Brain microvascular endothelial cell (primary cell): ENCODE measurements around the gene ALS2CL.

Source experiments
- DNase-seq: peaks from one replicate; pipeline ENCODE4 v3.0.0-alpha.2; 2020
- H3K27ac ChIP-seq: fragments of 250-450 bp; sonication (Bioruptor Pico); 2 replicates; pipeline ENCODE4 v1.5.1; 2020; ENCODE audit warnings: mild to moderate bottlenecking, moderate library complexity
- H3K27me3 ChIP-seq: fragments of 250-450 bp; sonication (Bioruptor Pico); replicated peaks from 2 replicates; pipeline ENCODE4 v1.5.1; 2020; ENCODE audit warnings: mild to moderate bottlenecking
- H3K36me3 ChIP-seq: fragments of 250-450 bp; sonication (Bioruptor Pico); replicated peaks from 2 replicates; pipeline ENCODE4 v1.5.1; 2020; ENCODE audit warnings: mild to moderate bottlenecking
- H3K4me3 ChIP-seq: 2 replicates; pipeline ENCODE4 v1.5.1; 2011; ENCODE audit warnings: low read depth, mild to moderate bottlenecking, control low read depth, low read length, moderate library complexity
- CTCF ChIP-seq: IDR thresholded peaks from 2 replicates; pipeline ENCODE4 v1.5.1; 2011; ENCODE audit warnings: low read depth, mild to moderate bottlenecking, moderate library complexity, low read length, control low read depth, inconsistent platforms; ENCODE audit errors: missing control alignments
- in situ Hi-C: cut with HindIII; loops from 2 replicates; pipeline ENCODE4 v1.10.0; 2017; ENCODE audit warnings: low sequenced_read_pairs, low pct_ligation_motif_present

The ALS2CL gene

GRCh38 chr3:46679681-46680080 lies 13.8 kb downstream of the ALS2CL start:
- H3K27me3 ChIP-seq = no peaks in the 10 kb centered on the region
- H3K27ac ChIP-seq = no peak overlapping the region
- TF ChIP-seq CTCF = no peak
- no peak for DNase-seq
- in situ Hi-C loops = no loop called here
- no peaks in the 10 kb centered on the region for H3K36me3 ChIP-seq
- no peak overlapping the region for H3K4me3 ChIP-seq

- no peaks in the 10 kb centered on the region for H3K27me3 ChIP-seq
- no peaks in the 10 kb centered on the region for H3K36me3 ChIP-seq
- no peak for DNase-seq
- H3K27ac ChIP-seq = no peak overlapping the region
- TF ChIP-seq CTCF = no peak
- H3K4me3 ChIP-seq = no peak overlapping the region
- in situ Hi-C loops = no loop called here
Observed at GRCh38 chr3:46678280-46678679, 15.2 kb downstream of the ALS2CL start.

GRCh38 chr3:46677411-46677726 lies 16.1 kb downstream of the ALS2CL start:
- H3K36me3 ChIP-seq = no peaks in the 10 kb centered on the region
- no peak for DNase-seq
- H3K4me3 ChIP-seq = no peak overlapping the region
- no peak overlapping the region for H3K27ac ChIP-seq
- no peaks in the 10 kb centered on the region for H3K27me3 ChIP-seq
- no peak for TF ChIP-seq CTCF
- in situ Hi-C loops = no loop called here

GRCh38 chr3:46676601-46677410 lies 16.7 kb downstream of the ALS2CL start:
- no peak overlapping the region for H3K4me3 ChIP-seq
- no peaks in the 10 kb centered on the region for H3K36me3 ChIP-seq
- no peaks in the 10 kb centered on the region for H3K27me3 ChIP-seq
- TF ChIP-seq CTCF = no peak
- no peak for DNase-seq
- no peak overlapping the region for H3K27ac ChIP-seq
- in situ Hi-C loops = no loop called here

GRCh38 chr3:46675843-46676567 lies 17.5 kb downstream of the ALS2CL start:
- no peak for TF ChIP-seq CTCF
- no peak overlapping the region for H3K27ac ChIP-seq
- DNase-seq = no peak
- no peak overlapping the region for H3K4me3 ChIP-seq
- no peaks in the 10 kb centered on the region for H3K27me3 ChIP-seq
- no peaks in the 10 kb centered on the region for H3K36me3 ChIP-seq
- in situ Hi-C loops = no loop called here
